Right lobe of liver (tissue), 6 donors: ENCODE measurements around the gene PRR3. TPM values are rescaled to one million over a fixed set of nuclear protein-coding genes. Genes with fewer than 3 reads are reported as not detected.

Experiments used
- ATAC-seq, 4 donors: fragments of 200-7000 bp; cut with Tn5 transposase; one replicate each; pipeline ENCODE4 v1.9.1; 2020; ENCODE audit warnings: mild to moderate bottlenecking in 4 of 4, moderate library complexity in 4 of 4
- DNase-seq, 3 donors: peaks; one replicate each; pipeline ENCODE4 v3.0.0-alpha.2; 2020
- H3K27ac ChIP-seq, 3 donors: fragments of 200-600 bp; one replicate each; pipeline ENCODE4 v1.8.0; 2022
- H3K27me3 ChIP-seq, 2 donors: fragments of 200-600 bp; one replicate each; pipeline ENCODE4 v1.8.0; 2022
- H3K36me3 ChIP-seq, 4 donors: fragments of 200-600 bp; sonication (generic) in 1 of 4; one replicate each; pipeline versions ENCODE4 v1.5.1 to v1.8.0; 2017 to 2022; ENCODE audit warnings: control low read depth in 1 of 4
- H3K4me1 ChIP-seq, 4 donors: fragments of 200-600 bp; sonication (generic) in 1 of 4; one replicate each; pipeline versions ENCODE4 v1.5.1 to v1.8.0; 2017 to 2022; ENCODE audit warnings: control low read depth in 1 of 4
- H3K4me3 ChIP-seq, 3 donors: fragments of 200-600 bp; one replicate each; pipeline ENCODE4 v1.8.0; 2022
- H3K9me3 ChIP-seq, 4 donors: fragments of 200-600 bp; sonication (generic) in 1 of 4; one replicate each; pipeline versions ENCODE4 v1.5.1 to v1.8.0; 2017 to 2022; ENCODE audit warnings: control low read depth in 1 of 4
- CTCF ChIP-seq, 4 donors: fragments of 200-600 bp in 3 of 4; fragments of 450-650 bp in 1 of 4; IDR thresholded peaks; one replicate each; pipeline versions ENCODE4 v1.5.1 to v1.8.0; 2016 to 2022; ENCODE audit warnings: antibody characterized with exemption in 4 of 4, mild to moderate bottlenecking in 2 of 4
- POLR2A ChIP-seq: fragments of 450-650 bp; IDR thresholded peaks from one replicate; pipeline ENCODE4 v1.6.1; 2017; ENCODE audit warnings: antibody characterized with exemption, mild to moderate bottlenecking
- WGBS: methylation state at CpG from one replicate; pipeline ENCODE4 v1.1.6; 2018; ENCODE audit warnings: low coverage, low lambda C conversion rate; ENCODE audit not compliant: insufficient coverage; ENCODE audit errors: missing lambda C conversion rate; 5-methylcytosine and 5-hydroxymethylcytosine counted together
- intact Hi-C, 2 donors: fragments of 100-400 bp; cut with DNase I; formaldehyde crosslinking; loops; one replicate each; pipeline versions ENCODE4 v1.11.2 to v1.14.1; 2022
- total RNA-seq, 6 experiments: library from RNA; depleted of rRNA in 2 of 6; stranded (reverse); fragments of >200 nt in 2 of 6; fragmentation: NEBNext Ultra II Directional in 3 of 6; extraction: Animal tissue kit (Norgen Biotek cat#: 25700) in 3 of 6; gene quantifications; one replicate each; pipeline versions ENCODE4 v1.1.0 to v1.2.4, GENCODE V29; 2016 to 2023
- donor health status: DM: no; HTN: yes; CAD: no.
- donor health status: DM: no; HTN: no; CAD: no.
- donor health status: DM: no; HTN: no; CAD: no.
- donor health status: DM: no; HTN: yes; CAD: no.
- donor health status: DM: no; HTN: yes; CAD: no.

The PRR3 gene
- total RNA-seq, 6 experiments from 2014 or later, result 2.3 to 3.8 (median 2.6) TPM

GRCh38 chr6:30530014-30530413 is 27.1 kb upstream of the PRR3 start:
- no peak for DNase-seq
- TF ChIP-seq CTCF (IDR thresholded peaks at IDR 0.05), result no peak
- TF ChIP-seq POLR2A, result no peak
- intact Hi-C loops, result no loop called here
- H3K27me3 ChIP-seq, result no peaks in the 10 kb centered on the region
- ATAC-seq, result peak in 1 of 4 donors; percentile 3
- H3K36me3 ChIP-seq, result no peaks in the 10 kb centered on the region
- H3K9me3 ChIP-seq, result no peaks in the 10 kb centered on the region
- no peak overlapping the region for H3K4me3 ChIP-seq
- peaks cover 0 to 31% (median 2%) of the 10 kb centered on the region in 4 donors for H3K4me1 ChIP-seq
- peak overlapping the region; percentile 34 to 80 (median 59) for H3K27ac ChIP-seq
- WGBS, result 25% methylated on average over 2 of the region's 2 CpGs

GRCh38 chr6:30533460-30534294 is 23.4 kb upstream of the PRR3 start:
- DNase-seq (peak in 1 of 3 donors; percentile 45), ATAC-seq (peak; percentile 69 to 76 (median 72))
- Histone ChIP-seq H3K36me3 (no peaks in the 10 kb centered on the region), H3K27ac (peak overlapping the region; percentile 65 to 89 (median 88)), H3K4me1 (peaks cover 0 to 16% (median 0%) of the 10 kb centered on the region in 4 donors), H3K27me3 (no peaks in the 10 kb centered on the region), H3K4me3 (peak overlapping the region in 1 of 3 donors; percentile 35), H3K9me3 (no peaks in the 10 kb centered on the region)
- intact Hi-C loops, result no loop called here
- 20% methylated on average over 13 of the region's 15 CpGs for WGBS
- TF ChIP-seq CTCF (IDR thresholded peaks at IDR 0.05), result no peak
- TF ChIP-seq POLR2A, result no peak

- DNase-seq (no peak), ATAC-seq (no peak)
- Histone ChIP-seq H3K36me3 (no peaks in the 10 kb centered on the region), H3K27me3 (no peaks in the 10 kb centered on the region), H3K4me3 (no peak overlapping the region), H3K4me1 (peaks cover 0 to 9% (median 0%) of the 10 kb centered on the region in 4 donors), H3K9me3 (no peaks in the 10 kb centered on the region), H3K27ac (no peak overlapping the region)
- TF ChIP-seq CTCF (IDR thresholded peaks at IDR 0.05), result no peak
- TF ChIP-seq POLR2A, result no peak
- intact Hi-C loops, result no loop called here
- whole genome bisulfite sequencing, result 71% methylated on average over 3 of the region's 3 CpGs
Measured at GRCh38 chr6:30537931-30538330, 19.2 kb upstream of the PRR3 start.

GRCh38 chr6:30541515-30542403 is 15.3 kb upstream of the PRR3 start:
- WGBS, result 11% methylated on average over 23 of the region's 23 CpGs
- ATAC-seq (peak; percentile 87 to 95 (median 88)), DNase-seq (peak; percentile 74 to 81 (median 75))
- Histone ChIP-seq H3K27ac (peak overlapping the region in 2 of 3 donors; percentile 3 to 40), H3K4me1 (peaks cover 0 to 4% (median 0%) of the 10 kb centered on the region in 4 donors), H3K27me3 (no peaks in the 10 kb centered on the region), H3K36me3 (peaks cover 0 to 3% (median 0%) of the 10 kb centered on the region in 4 donors), H3K4me3 (peak overlapping the region; percentile 11 to 31 (median 25)), H3K9me3 (no peaks in the 10 kb centered on the region)
- intact Hi-C loops, result loop anchor here in 1 of 2 donors (10.0 kb wide), 1 partner anchor 53 kb away; no protein-coding TSS in a partner anchor
- TF ChIP-seq CTCF (IDR thresholded peaks at IDR 0.05), result peak; percentile 91 to 99 (median 99)
- TF ChIP-seq POLR2A, result no peak
